GM12878 (cell line): Measurements from ENCODE around the gene NPY2R.

Experiments
- FOXK2 ChIP-seq: fragments of 450-650 bp; IDR thresholded peaks from 2 replicates; pipeline ENCODE4 v1.6.1; 2017; ENCODE audit warnings: mild to moderate bottlenecking, moderate library complexity
- TF ChIP-seq, protein P1 (sequence below): IDR thresholded peaks from 2 replicates; pipeline ENCODE4 v1.6.1; 2012; ENCODE audit warnings: low read depth, low read length, improper control_type of control experiment
- TF ChIP-seq, protein P2 (sequence below), 3 experiments: IDR thresholded peaks in 2 of 3; conservative IDR thresholded peaks in 1 of 3; 2 replicates each; pipeline ENCODE4 v1.5.1; 2011; ENCODE audit warnings: low read depth in 3 of 3, low read length in 3 of 3, mild to moderate bottlenecking in 3 of 3, control low read depth in 2 of 3, moderate library complexity in 2 of 3, inconsistent platforms in 1 of 3, mixed read lengths in 1 of 3; ENCODE audit not compliant: control insufficient read depth in 2 of 3, insufficient read depth in 1 of 3; ENCODE audit errors: extremely low read depth in 1 of 3

DNA sequence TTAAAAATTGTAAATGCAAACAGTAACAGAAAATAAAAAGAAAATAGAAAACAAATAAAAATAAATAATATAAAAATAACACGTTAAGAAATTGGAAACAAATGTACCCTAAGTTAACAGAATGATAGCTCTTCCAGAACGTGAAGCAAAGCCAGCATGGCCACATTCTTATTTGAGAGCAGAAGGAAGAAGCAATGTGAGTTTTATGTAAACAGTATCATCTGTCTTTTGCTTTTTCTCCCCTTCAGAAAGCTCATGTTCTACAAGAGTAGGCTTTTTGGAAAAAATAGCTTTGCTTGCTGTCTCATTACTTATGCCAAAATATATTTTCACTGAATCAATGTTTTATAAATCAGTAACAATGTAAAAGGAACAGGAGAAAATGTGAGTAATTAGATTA, 18.7 kb downstream of the NPY2R start:
- TF ChIP-seq, protein P1, sequence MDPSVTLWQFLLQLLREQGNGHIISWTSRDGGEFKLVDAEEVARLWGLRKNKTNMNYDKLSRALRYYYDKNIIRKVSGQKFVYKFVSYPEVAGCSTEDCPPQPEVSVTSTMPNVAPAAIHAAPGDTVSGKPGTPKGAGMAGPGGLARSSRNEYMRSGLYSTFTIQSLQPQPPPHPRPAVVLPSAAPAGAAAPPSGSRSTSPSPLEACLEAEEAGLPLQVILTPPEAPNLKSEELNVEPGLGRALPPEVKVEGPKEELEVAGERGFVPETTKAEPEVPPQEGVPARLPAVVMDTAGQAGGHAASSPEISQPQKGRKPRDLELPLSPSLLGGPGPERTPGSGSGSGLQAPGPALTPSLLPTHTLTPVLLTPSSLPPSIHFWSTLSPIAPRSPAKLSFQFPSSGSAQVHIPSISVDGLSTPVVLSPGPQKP, result no peak
- TF ChIP-seq, protein P2, sequence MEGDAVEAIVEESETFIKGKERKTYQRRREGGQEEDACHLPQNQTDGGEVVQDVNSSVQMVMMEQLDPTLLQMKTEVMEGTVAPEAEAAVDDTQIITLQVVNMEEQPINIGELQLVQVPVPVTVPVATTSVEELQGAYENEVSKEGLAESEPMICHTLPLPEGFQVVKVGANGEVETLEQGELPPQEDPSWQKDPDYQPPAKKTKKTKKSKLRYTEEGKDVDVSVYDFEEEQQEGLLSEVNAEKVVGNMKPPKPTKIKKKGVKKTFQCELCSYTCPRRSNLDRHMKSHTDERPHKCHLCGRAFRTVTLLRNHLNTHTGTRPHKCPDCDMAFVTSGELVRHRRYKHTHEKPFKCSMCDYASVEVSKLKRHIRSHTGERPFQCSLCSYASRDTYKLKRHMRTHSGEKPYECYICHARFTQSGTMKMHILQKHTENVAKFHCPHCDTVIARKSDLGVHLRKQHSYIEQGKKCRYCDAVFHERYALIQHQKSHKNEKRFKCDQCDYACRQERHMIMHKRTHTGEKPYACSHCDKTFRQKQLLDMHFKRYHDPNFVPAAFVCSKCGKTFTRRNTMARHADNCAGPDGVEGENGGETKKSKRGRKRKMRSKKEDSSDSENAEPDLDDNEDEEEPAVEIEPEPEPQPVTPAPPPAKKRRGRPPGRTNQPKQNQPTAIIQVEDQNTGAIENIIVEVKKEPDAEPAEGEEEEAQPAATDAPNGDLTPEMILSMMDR (IDR thresholded peaks at IDR 0.05 in 2 of 3, conservative IDR thresholded peaks at IDR 0.05 in 1 of 3; ENCODE audit: control insufficient read depth in 2 of 3, extremely low read depth in 1 of 3, insufficient read depth in 1 of 3, low read depth in 3 of 3, low read length in 3 of 3), result no peak
- TF ChIP-seq FOXK2, result no peak
